Chondrocyte (in vitro differentiated cells): ENCODE results near the gene NOTUM. TPM values are rescaled to one million over a fixed set of nuclear protein-coding genes. Genes with fewer than 3 reads are reported as not detected.

Experiments
- DNase-seq: peaks from one replicate; pipeline ENCODE4 v3.0.0; 2021; ENCODE audit warnings: mixed read lengths, low spot score
- H3K27ac Mint-ChIP-seq: one replicate; pipeline ENCODE4 v1.8.0; 2021; ENCODE audit warnings: mild to moderate bottlenecking, moderate library complexity, mixed read lengths; ENCODE audit not compliant: unreplicated experiment
- H3K27me3 Mint-ChIP-seq: 2 replicates; pipeline ENCODE4 v1.8.0; 2021; ENCODE audit warnings: low read depth, mixed read lengths
- H3K36me3 Mint-ChIP-seq: 2 replicates; pipeline ENCODE4 v1.8.0; 2021; ENCODE audit warnings: low read depth, mixed read lengths
- H3K4me1 Mint-ChIP-seq: 2 replicates; pipeline ENCODE4 v1.8.0; 2021; ENCODE audit warnings: low read depth, mild to moderate bottlenecking, mixed read lengths
- H3K4me3 Mint-ChIP-seq: one replicate; pipeline ENCODE4 v1.8.0; 2021; ENCODE audit warnings: mild to moderate bottlenecking, moderate library complexity, mixed read lengths; ENCODE audit not compliant: unreplicated experiment
- H3K9me3 Mint-ChIP-seq: 2 replicates; pipeline ENCODE4 v1.8.0; 2021; ENCODE audit warnings: low read depth, mixed read lengths
- CTCF ChIP-seq: fragments of 200-600 bp; sonication (generic); IDR thresholded peaks from 2 replicates; pipeline ENCODE4 v1.5.0; 2021; ENCODE audit warnings: antibody characterized with exemption, mild to moderate bottlenecking, moderate library complexity
- total RNA-seq: library from RNA; stranded (reverse); gene quantifications from 3 replicates; pipeline ENCODE4 v1.2.1, GENCODE V29; 2021

The NOTUM gene
- total RNA-seq, 1 donor from 2014 or later = not detected

DNA sequence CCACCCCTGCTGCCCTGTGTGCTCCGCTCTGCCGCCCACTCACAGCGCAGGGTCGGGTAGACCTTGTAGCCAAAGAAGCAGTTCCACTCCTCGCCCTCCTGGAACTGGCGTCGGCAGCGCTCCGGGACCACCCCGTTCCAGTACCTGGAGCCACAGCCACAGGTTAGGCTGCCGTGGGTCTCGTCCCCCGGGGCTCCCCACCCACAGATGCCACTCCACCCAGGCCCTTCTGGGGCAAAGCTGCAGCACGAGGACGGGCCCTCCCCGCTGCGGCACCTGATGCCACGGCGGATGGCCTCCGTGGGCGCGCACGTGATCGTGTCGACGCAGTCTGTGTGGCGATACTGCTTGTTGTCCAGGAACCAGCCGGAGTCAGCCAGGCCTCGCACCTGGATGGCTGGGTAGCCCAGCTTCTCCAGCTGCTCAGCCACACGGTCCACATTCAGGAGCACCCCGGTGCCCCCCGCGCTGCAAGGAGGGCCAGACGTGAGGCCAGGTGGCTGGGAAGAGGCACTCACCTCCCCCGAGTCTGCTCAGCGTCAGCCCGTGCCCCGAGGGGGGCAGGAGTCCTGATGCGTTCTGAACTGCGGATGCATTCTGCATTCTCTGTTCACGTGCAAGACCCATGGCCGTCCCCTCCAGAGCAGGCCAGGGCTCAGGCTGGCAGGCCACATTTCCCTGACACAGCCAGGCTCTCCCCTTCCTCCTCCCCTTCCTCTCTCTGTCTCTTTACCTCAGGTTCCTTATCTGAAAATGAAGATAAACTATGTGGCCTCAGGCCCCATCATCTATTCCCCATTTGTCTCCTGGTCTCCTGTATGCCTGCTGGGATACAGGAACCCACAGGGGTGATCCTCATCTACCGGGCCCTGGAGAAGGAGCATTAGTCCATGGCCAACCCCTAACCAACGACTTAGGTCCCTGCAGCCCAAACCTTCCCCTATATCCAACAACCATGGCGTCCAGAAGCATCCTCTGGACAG lies 4.1 kb downstream of the NOTUM start:
- no peak overlapping the region for H3K4me3 Mint-ChIP-seq
- DNase-seq = no peak
- no peak overlapping the region for H3K27ac Mint-ChIP-seq
- peaks cover 4% of the 10 kb centered on the region for H3K4me1 Mint-ChIP-seq
- no peak for TF ChIP-seq CTCF
- peaks cover 14% of the 10 kb centered on the region for H3K27me3 Mint-ChIP-seq
- no peaks in the 10 kb centered on the region for H3K36me3 Mint-ChIP-seq
- H3K9me3 Mint-ChIP-seq = no peaks in the 10 kb centered on the region

DNA sequence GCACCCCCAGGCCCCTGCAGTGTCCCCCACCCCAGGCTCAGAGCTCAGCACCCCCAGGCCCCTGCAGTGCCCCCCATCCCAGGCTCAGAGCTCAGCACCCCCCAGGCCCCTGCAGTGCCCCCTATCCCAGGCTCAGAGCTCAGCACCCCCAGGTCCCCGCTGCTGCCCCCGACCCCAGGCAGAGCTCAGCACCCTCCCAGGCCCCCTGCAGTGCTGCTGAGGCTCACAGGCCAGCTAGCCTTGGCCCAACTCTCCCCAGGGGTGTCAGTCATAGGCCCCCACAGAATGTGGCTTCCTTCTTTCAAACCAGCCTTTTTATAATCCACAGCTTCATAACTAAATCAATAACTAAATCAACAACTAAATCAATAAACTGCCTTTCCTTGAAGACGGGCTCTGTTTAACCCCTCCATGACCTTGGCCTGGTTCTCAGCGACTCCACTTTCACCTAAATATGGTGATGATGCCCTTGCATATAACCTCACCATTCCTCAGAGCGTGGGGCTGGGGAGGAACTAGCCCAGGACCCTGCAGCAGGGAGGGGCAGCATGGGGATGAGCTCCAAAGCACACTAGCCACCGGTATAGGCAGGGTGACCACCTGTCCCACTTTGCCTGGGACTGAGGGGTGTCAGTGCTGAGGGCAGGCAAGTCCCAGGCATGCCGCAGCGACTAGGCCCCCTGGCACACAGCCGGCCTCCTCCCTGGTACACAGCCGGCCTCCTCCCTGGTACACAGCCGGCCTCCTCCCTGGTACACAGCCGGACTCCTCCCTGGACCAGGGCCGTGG lies 5.0 kb downstream of the NOTUM start:
- no peak for TF ChIP-seq CTCF
- no peaks in the 10 kb centered on the region for H3K9me3 Mint-ChIP-seq
- H3K27ac Mint-ChIP-seq = no peak overlapping the region
- H3K4me3 Mint-ChIP-seq = no peak overlapping the region
- H3K36me3 Mint-ChIP-seq = no peaks in the 10 kb centered on the region
- peaks cover 14% of the 10 kb centered on the region for H3K27me3 Mint-ChIP-seq
- no peak for DNase-seq
- H3K4me1 Mint-ChIP-seq = peaks cover 4% of the 10 kb centered on the region

GRCh38 chr17:81955058-81955681 lies 5.8 kb downstream of the NOTUM start:
- Mint-ChIP-seq H3K4me1 (peaks cover 4% of the 10 kb centered on the region), H3K27me3 (peaks cover 16% of the 10 kb centered on the region), H3K4me3 (no peak overlapping the region), H3K9me3 (no peaks in the 10 kb centered on the region), H3K36me3 (no peaks in the 10 kb centered on the region), H3K27ac (no peak overlapping the region)
- DNase-seq = no peak
- TF ChIP-seq CTCF = no peak

- peaks cover 4% of the 10 kb centered on the region for H3K4me1 Mint-ChIP-seq
- no peak overlapping the region for H3K27ac Mint-ChIP-seq
- H3K9me3 Mint-ChIP-seq = no peaks in the 10 kb centered on the region
- H3K4me3 Mint-ChIP-seq = no peak overlapping the region
- H3K36me3 Mint-ChIP-seq = no peaks in the 10 kb centered on the region
- H3K27me3 Mint-ChIP-seq = peaks cover 16% of the 10 kb centered on the region
- no peak for TF ChIP-seq CTCF
- peak; percentile 74 for DNase-seq
Measured at GRCh38 chr17:81954131-81955057, 6.6 kb downstream of the NOTUM start.
